Epithelial cell of esophagus (primary cell): Measurements from ENCODE around the gene MMP10.

Experiments
- DNase-seq: peaks from one replicate; pipeline ENCODE4 v3.0.0; 2010; ENCODE audit warnings: low read depth
- H3K4me3 ChIP-seq: 2 replicates; pipeline ENCODE4 v1.5.1; 2011; ENCODE audit warnings: mild to moderate bottlenecking, low read length, control low read depth
- CTCF ChIP-seq: IDR thresholded peaks from 2 replicates; pipeline ENCODE4 v1.5.1; 2011; ENCODE audit warnings: low read depth, mild to moderate bottlenecking, low read length, control low read depth, inconsistent platforms; ENCODE audit not compliant: insufficient read depth; ENCODE audit errors: missing control alignments

The MMP10 gene

GRCh38 chr11:102770191-102770590 is 10.2 kb downstream of the MMP10 start:
- no peak for DNase-seq
- TF ChIP-seq CTCF: no peak
- H3K4me3 ChIP-seq: no peak overlapping the region

GRCh38 chr11:102767800-102768199 is 12.6 kb downstream of the MMP10 start:
- H3K4me3 ChIP-seq: no peak overlapping the region
- no peak for DNase-seq

GRCh38 chr11:102763440-102763839 is 17.0 kb downstream of the MMP10 start:
- TF ChIP-seq CTCF: no peak
- peak; percentile 89 for DNase-seq
- no peak overlapping the region for H3K4me3 ChIP-seq

More at GRCh38 chr11:102767800-102768199, 12.6 kb downstream of the MMP10 start:
- TF ChIP-seq CTCF: no peak

- peak; percentile 89 for DNase-seq
- no peak for TF ChIP-seq CTCF
- H3K4me3 ChIP-seq: no peak overlapping the region
Observed at GRCh38 chr11:102762361-102762767, 18.1 kb downstream of the MMP10 start.

DNA sequence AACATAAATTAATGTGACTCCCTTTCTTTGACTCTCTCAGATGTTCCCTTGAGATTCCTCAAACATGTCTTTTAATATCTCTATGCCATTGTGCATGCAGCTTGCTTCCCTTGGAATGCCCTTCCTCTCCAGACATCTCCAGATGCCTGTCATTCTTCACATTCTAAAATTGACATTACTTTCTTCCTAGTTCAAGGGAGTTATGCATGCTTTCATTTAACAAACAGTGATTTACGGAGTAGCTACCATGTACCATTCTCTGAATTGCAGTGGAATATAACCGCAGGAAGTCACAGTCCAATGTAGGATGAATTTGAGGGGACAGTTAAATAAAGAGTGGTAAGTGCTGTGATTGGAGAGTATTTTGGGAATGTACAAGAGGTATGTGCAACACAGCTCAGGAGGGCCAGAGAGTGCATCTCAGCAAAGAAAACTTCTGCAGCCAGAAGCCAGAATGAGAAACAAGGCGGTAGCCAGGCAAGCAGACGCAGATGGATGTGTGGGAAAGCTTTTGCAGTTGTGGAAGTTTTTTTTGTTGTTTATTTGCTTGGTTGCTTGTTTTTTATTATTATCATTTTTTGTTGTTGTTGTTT is 18.7 kb downstream of the MMP10 start:
- no peak for DNase-seq
- no peak for TF ChIP-seq CTCF
- H3K4me3 ChIP-seq: no peak overlapping the region

DNA sequence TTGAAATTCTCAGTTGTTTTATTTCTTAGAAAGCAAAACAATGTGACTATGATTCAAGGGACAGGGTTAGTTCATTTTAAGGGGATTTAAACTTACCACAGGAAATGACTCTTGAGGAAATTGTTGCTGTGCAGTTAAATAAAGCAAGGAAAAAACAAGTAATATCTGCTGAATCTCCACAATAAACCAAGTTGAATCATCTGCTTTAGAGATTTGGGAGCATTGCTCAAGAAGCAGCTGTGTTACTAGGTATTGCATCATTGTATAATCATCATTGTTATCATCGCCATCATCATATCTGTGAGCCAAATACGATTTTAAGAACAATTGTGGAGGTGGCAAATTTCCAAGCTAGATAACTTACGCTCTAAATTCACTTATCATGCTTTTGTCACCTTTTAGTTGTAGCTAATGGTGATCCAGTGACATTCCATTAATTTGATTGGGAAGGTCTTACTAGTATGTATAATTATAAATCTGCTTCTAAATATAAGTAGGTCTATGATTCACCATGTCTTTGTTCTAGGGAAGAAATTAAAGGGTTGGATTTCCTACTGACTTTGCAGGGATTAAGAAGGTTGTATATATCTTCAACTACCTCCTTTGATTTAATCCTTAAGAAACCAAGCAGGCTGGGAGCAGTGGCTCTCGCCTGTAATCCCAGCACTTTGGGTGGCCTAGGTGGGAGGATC is 19.9 kb downstream of the MMP10 start:
- no peak for TF ChIP-seq CTCF
- no peak overlapping the region for H3K4me3 ChIP-seq
- DNase-seq: peak; percentile 94

DNA sequence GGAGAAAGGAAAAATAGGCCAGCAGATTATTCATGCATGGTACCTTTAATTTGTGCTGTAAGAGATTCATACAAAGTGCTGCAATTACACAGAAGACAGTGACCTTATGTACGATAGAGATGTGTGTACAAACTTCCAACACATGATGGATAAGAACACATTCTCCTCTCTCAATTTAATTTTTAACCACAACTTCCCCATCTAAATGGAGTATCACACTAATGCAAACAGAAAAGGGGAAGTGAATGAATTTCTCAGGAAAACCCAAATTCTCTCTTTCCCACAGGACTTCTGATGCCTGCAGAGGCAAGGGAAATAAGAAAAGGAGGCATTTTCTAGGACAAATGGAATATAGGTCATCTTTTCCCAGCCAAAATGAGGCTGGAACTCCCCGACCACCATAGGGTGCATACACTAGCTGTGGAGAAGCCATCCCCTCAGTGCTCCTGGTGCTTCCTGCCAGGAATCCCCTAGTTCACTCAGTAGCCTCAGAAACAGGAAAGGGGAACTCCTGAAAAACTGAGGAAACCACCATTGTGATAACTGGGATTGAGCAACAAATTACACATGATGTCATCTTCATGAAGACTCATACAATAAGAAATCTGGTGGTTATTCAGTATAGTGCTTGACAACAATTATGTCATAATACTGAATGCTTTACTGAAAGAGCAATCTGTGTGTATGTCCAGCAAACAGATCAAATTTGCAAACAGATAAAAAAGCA is 22.4 kb downstream of the MMP10 start:
- no peak for TF ChIP-seq CTCF
- peak; percentile 90 for DNase-seq
- no peak overlapping the region for H3K4me3 ChIP-seq
